Glutamatergic neuron (in vitro differentiated cells): ENCODE data around the gene TMEM108. TPM values are rescaled to one million over a fixed set of nuclear protein-coding genes. Genes with fewer than 3 reads are reported as not detected.

Experiments
- DNase-seq: peaks from one replicate; pipeline ENCODE4 v3.0.0; 2022
- H3K27ac Mint-ChIP-seq: one replicate; pipeline ENCODE4 v1.8.0; 2020; ENCODE audit warnings: mild to moderate bottlenecking, mixed read lengths, inconsistent platforms; ENCODE audit not compliant: unreplicated experiment
- H3K27me3 Mint-ChIP-seq: one replicate; pipeline ENCODE4 v1.8.0; 2020; ENCODE audit warnings: mild to moderate bottlenecking, moderate library complexity, mixed read lengths, inconsistent platforms; ENCODE audit not compliant: unreplicated experiment
- H3K36me3 Mint-ChIP-seq: one replicate; pipeline ENCODE4 v1.8.0; 2020; ENCODE audit warnings: mild to moderate bottlenecking, mixed read lengths, inconsistent platforms; ENCODE audit not compliant: unreplicated experiment
- H3K4me1 Mint-ChIP-seq: one replicate; pipeline ENCODE4 v1.8.0; 2020; ENCODE audit warnings: mild to moderate bottlenecking, low read depth, mixed read lengths, inconsistent platforms; ENCODE audit not compliant: unreplicated experiment
- H3K4me3 Mint-ChIP-seq: one replicate; pipeline ENCODE4 v1.8.0; 2020; ENCODE audit warnings: mild to moderate bottlenecking, mixed read lengths, inconsistent platforms; ENCODE audit not compliant: unreplicated experiment
- H3K9me3 Mint-ChIP-seq: one replicate; pipeline ENCODE4 v1.8.0; 2020; ENCODE audit warnings: mild to moderate bottlenecking, moderate library complexity, mixed read lengths, inconsistent platforms; ENCODE audit not compliant: unreplicated experiment
- total RNA-seq: library from RNA; stranded (reverse); fragmentation: NEBNext Ultra II Directional; extraction: Animal tissue kit (Norgen Biotek cat#: 25700); gene quantifications from one replicate; pipeline ENCODE4 v1.2.1, GENCODE V29; 2021; ENCODE audit not compliant: unreplicated experiment
- TF ChIP-seq, protein P1 (sequence below): fragments of 200-600 bp; sonication (generic); IDR thresholded peaks from one replicate; pipeline ENCODE4 v1.5.0; 2021; ENCODE audit not compliant: partially characterized antibody, unreplicated experiment

Gene TMEM108
- total RNA-seq, 1 donor from 2014 or later, result 9.0 TPM

DNA sequence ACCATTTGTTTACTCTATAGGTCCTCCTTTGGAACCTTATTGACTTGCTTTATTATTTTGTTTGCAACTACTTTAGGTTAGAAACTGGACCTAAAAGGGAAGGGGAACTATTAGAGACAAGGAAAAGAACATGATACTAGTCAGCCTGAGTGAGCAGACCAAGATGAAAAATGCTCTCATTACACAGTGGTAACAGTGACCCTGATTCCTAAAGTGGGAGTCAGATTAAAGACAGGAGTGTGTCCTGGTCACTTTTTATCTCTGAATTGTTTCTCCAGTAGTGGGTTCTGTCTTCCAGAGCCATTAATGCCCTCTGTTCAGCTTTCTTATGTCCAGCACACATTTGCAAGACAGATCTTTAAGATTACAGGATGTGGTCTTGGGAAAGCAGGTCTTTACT is 124.1 kb downstream of the TMEM108 start:
- Mint-ChIP-seq H3K9me3 (no peaks in the 10 kb centered on the region), H3K4me3 (no peak overlapping the region), H3K27ac (no peak overlapping the region), H3K27me3 (no peaks in the 10 kb centered on the region), H3K36me3 (peaks cover 6% of the 10 kb centered on the region), H3K4me1 (peaks cover 5% of the 10 kb centered on the region)
- DNase-seq, result no peak
- TF ChIP-seq, protein P1, sequence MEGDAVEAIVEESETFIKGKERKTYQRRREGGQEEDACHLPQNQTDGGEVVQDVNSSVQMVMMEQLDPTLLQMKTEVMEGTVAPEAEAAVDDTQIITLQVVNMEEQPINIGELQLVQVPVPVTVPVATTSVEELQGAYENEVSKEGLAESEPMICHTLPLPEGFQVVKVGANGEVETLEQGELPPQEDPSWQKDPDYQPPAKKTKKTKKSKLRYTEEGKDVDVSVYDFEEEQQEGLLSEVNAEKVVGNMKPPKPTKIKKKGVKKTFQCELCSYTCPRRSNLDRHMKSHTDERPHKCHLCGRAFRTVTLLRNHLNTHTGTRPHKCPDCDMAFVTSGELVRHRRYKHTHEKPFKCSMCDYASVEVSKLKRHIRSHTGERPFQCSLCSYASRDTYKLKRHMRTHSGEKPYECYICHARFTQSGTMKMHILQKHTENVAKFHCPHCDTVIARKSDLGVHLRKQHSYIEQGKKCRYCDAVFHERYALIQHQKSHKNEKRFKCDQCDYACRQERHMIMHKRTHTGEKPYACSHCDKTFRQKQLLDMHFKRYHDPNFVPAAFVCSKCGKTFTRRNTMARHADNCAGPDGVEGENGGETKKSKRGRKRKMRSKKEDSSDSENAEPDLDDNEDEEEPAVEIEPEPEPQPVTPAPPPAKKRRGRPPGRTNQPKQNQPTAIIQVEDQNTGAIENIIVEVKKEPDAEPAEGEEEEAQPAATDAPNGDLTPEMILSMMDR, result no peak

DNA sequence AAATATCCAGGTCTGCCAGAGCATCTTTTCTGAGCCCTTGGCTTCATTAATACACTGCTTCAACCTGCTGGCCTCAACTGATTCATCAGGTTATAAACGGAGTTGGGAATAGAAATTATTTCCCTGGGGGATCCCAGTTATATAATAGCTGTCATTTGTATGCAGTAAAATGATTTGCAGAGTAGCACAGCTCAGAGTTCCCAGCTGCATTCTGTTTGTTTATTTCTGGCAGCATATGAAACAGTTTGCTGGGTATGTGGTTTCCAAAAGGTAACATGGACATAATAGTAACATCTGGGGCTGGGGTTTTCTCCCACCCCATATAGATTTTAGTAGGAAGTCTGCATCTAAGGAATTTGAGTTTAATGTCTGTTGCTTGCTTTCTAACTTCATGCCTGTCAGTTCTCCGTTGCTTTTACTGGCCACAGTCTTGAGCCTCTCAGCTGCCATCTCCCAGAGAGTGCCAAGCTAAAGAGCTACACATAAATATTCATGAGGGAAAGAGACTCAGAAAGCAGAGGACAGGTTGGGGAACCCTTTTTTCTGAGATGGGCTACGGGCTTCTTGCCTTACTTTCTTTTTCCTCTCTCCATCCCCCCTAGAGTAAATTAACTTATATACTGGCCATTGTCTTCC is 124.6 kb downstream of the TMEM108 start:
- TF ChIP-seq, protein P1, result no peak
- Mint-ChIP-seq H3K4me1 (peaks cover 5% of the 10 kb centered on the region), H3K36me3 (peaks cover 6% of the 10 kb centered on the region), H3K9me3 (no peaks in the 10 kb centered on the region), H3K4me3 (no peak overlapping the region), H3K27me3 (no peaks in the 10 kb centered on the region), H3K27ac (no peak overlapping the region)
- no peak for DNase-seq

DNA sequence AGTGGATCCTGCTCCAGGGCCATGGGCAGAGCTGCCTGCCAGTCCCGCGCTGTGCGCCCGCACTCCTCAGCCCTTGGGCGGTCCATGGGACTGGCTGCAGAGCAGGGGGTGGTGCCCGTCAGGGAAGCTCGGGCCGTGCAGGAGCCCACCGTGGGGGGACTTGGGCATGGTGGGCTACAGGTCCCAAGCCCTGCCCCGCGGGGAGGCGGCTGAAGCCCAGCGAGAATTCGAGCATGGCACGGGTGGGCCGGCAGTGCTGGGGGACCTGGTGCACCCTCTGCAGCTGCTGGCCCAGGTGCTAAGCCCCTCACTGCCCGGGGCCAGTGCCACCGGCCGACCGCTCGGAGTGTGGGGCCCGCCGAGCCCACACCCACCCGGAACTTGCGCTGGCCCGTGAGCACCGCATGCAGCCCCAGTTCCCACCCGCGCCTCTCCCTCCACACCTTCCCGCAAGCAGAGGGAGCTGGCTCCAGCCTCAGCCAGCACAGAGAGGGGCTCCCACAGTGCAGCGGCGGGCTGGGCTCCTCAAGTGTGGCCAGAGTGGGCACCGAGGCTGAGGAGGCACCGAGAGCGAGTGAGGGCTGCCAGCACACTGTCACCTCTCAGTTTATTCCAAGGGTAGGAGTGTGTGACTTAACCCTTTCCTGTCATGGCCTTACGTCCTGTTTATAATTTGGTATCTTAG is 129.3 kb downstream of the TMEM108 start:
- H3K4me1 Mint-ChIP-seq, result peaks cover 14% of the 10 kb centered on the region
- DNase-seq, result no peak
- no peaks in the 10 kb centered on the region for H3K27me3 Mint-ChIP-seq
- TF ChIP-seq, protein P1, result no peak
- peaks cover 6% of the 10 kb centered on the region for H3K36me3 Mint-ChIP-seq
- peaks cover 1% of the 10 kb centered on the region for H3K9me3 Mint-ChIP-seq
- no peak overlapping the region for H3K4me3 Mint-ChIP-seq
- no peak overlapping the region for H3K27ac Mint-ChIP-seq

GRCh38 chr3:133168025-133168401 is 129.8 kb downstream of the TMEM108 start:
- Mint-ChIP-seq H3K27me3 (no peaks in the 10 kb centered on the region), H3K4me3 (no peak overlapping the region), H3K36me3 (peaks cover 6% of the 10 kb centered on the region), H3K9me3 (peaks cover 1% of the 10 kb centered on the region), H3K4me1 (peaks cover 11% of the 10 kb centered on the region), H3K27ac (no peak overlapping the region)
- no peak for DNase-seq
- TF ChIP-seq, protein P1, result no peak
